ENCODE results near the gene PLP2.

GRCh38 chrX:49208399-49208798, 36.7 kb downstream of the PLP2 start:
- TF ChIP-seq EZH2phosphoT487 (IDR thresholded peaks at IDR 0.05; ENCODE audit: low read depth, severe bottlenecking, unreplicated experiment) (no peak), EZH2 (IDR thresholded peaks at IDR 0.05; ENCODE audit: borderline replicate concordance) (no peak), CTCF (IDR thresholded peaks at IDR 0.05; ENCODE audit: poor library complexity) (no peak)
